Transverse colon (tissue), 4 donors: ENCODE results near the gene ANGPTL2. TPM values are rescaled to one million over a fixed set of nuclear protein-coding genes. Genes with fewer than 3 reads are reported as not detected.
A peak's percentile ranks its signal among the peaks of the same experiment; 100 is the strongest.
"Not testable (repeated sequence)": the region's sequence is repeated elsewhere in the genome, so short reads cannot be mapped to it uniquely, and the experiment has no call there.

ENCODE experiments used
- DNase-seq: peaks from one replicate; pipeline ENCODE4 v3.0.0-alpha.2; 2019
- H3K27ac ChIP-seq, 4 donors: fragments of 200-600 bp; sonication (generic); 2 replicates each; pipeline ENCODE4 v1.5.1; 2016 to 2018; ENCODE audit warnings: inconsistent platforms in 4 of 4
- H3K27me3 ChIP-seq: fragments of 200-600 bp; sonication (generic); 2 replicates; pipeline ENCODE4 v1.5.1; 2017; ENCODE audit warnings: inconsistent platforms
- H3K36me3 ChIP-seq, 4 donors: fragments of 200-600 bp; sonication (generic); 2 replicates each; pipeline ENCODE4 v1.5.1; 2017 to 2019; ENCODE audit warnings: inconsistent platforms in 4 of 4
- H3K4me1 ChIP-seq, 4 donors: fragments of 200-600 bp; sonication (generic); 2 replicates each; pipeline ENCODE4 v1.5.1; 2017 to 2020; ENCODE audit warnings: inconsistent platforms in 4 of 4
- H3K4me3 ChIP-seq, 4 donors: fragments of 200-600 bp; sonication (generic); 1 replicate in 1 of 4; 2 replicates in 3 of 4; pipeline versions ENCODE4 v1.5.1 to v1.6.1; 2017 to 2019; ENCODE audit warnings: inconsistent platforms in 4 of 4
- H3K9me3 ChIP-seq, 2 donors: fragments of 200-600 bp; sonication (generic); 2 replicates each; pipeline ENCODE4 v1.5.1; 2017 to 2019; ENCODE audit warnings: inconsistent platforms in 2 of 2
- CTCF ChIP-seq, 5 experiments: fragments of 200-600 bp in 3 of 5; fragments of 450-650 bp in 2 of 5; sonication (generic) in 3 of 5; IDR thresholded peaks; 1 replicate in 2 of 5; 2 replicates in 3 of 5; pipeline ENCODE4 v1.5.1; 2016 to 2017; ENCODE audit warnings: antibody characterized with exemption in 5 of 5, inconsistent platforms in 3 of 5, mild to moderate bottlenecking in 2 of 5, moderate library complexity in 1 of 5
- EP300 ChIP-seq: sonication (generic); formaldehyde crosslinking; IDR thresholded peaks from one replicate; pipeline ENCODE4 v1.6.1; 2017; ENCODE audit warnings: antibody characterized with exemption, low read depth
- POLR2A ChIP-seq: fragments of 450-650 bp; IDR thresholded peaks from one replicate; pipeline ENCODE4 v1.6.1; 2016; ENCODE audit warnings: antibody characterized with exemption, mild to moderate bottlenecking, moderate library complexity
- POLR2AphosphoS5 ChIP-seq, 3 donors: sonication (generic); formaldehyde crosslinking; IDR thresholded peaks; one replicate each; pipeline ENCODE4 v1.6.1; 2016; ENCODE audit warnings: antibody characterized with exemption in 3 of 3
- WGBS, 2 donors: methylation state at CpG; one replicate each; pipeline ENCODE4 v1.1.5; 2018; ENCODE audit warnings: low coverage in 1 of 2; 5-methylcytosine and 5-hydroxymethylcytosine counted together
- in situ Hi-C, 4 donors: fragments of 200-750 bp; cut with MboI; loops; one replicate each; pipeline versions ENCODE4 v1.15.0 to v1.15.1; 2017; ENCODE audit warnings: low sequenced_read_pairs in 3 of 4, low pct_ligation_motif_present in 1 of 4, low pct_unique_long_range_greater_than_20kb in 1 of 4
- intact Hi-C: fragments of 100-400 bp; cut with DNase I; formaldehyde crosslinking; loops from one replicate; pipeline ENCODE4 v1.15.1; 2023; ENCODE audit warnings: low total_unique reads
- total RNA-seq, 4 donors: library from RNA; depleted of rRNA; stranded (reverse); fragments of >200 nt; gene quantifications; one replicate each; pipeline ENCODE4 v1.1.0, GENCODE V29; 2016

The ANGPTL2 gene
- 10 to 100 TPM; 11.0 to 30.8 (median 13.1) TPM for total RNA-seq

- Histone ChIP-seq H3K27ac (peak within 1 kb of the TSS; percentile 85 to 92 (median 90)), H3K9me3 (no peaks in the 10 kb centered on the region), H3K4me3 (peak within 1 kb of the TSS; percentile 32 to 55 (median 36)), H3K4me1 (peaks cover 9 to 41% (median 9%) of the 10 kb centered on the region in 4 donors), H3K36me3 (no peaks in the 10 kb centered on the region), H3K27me3 (no peaks in the 10 kb centered on the region)
- intact Hi-C loops (no loop called here), in situ Hi-C loops (no loop called here)
- WGBS, 2 donors: 43% methylated on average over 39 of the region's 43 CpGs; no CpG with 5 or more reads in 1 of the 2 donors
- DNase-seq: peak; percentile 78
- TF ChIP-seq CTCF (IDR thresholded peaks at IDR 0.05): no peak
- TF ChIP-seq POLR2AphosphoS5 (IDR thresholded peaks at IDR 0.05): peak; percentile 66 to 90 (median 76)
- TF ChIP-seq EP300: peak; percentile 33
- peak; percentile 78 for TF ChIP-seq POLR2A
Observed at GRCh38 chr9:127122176-127123063, at the start of gene ANGPTL2. Gene ANGPTL2, minus strand, starts transcription at chr9:127122635. Its CDS starts 13,904 bp downstream, at chr9:127108731.

- H3K36me3 ChIP-seq, H3K27me3 ChIP-seq, H3K4me1 ChIP-seq, intact Hi-C loops, H3K4me3 ChIP-seq, in situ Hi-C loops, DNase-seq, H3K9me3 ChIP-seq: not testable (repeated sequence)
- WGBS, 2 donors: 93% methylated on average over 5 to 9 of the region's 9 CpGs
- H3K27ac ChIP-seq: peak overlapping the region in 1 of 4 donors; percentile 50
Observed at GRCh38 chr9:127171348-127171747, 48.9 kb upstream of the ANGPTL2 start.

DNA sequence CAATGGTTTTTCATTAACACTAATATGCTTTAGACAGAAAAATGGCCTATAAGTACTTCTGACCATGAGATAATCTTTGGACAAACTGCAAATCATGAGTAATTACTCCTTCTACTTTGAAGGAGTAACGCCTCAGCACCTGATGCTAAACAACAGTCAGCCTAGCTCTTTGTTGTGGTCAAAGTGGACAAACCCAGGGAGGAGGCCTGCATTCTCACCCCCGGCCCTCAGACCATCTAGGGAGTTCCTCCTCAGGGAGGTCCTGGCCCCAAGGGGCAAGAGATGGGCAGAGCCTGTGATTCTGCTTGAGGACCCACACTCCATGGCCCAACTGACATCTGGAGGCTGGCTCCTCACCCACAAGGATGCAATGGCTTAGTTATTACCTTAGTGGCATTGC, 48.2 kb upstream of the ANGPTL2 start:
- no peaks in the 10 kb centered on the region for H3K9me3 ChIP-seq
- TF ChIP-seq CTCF (IDR thresholded peaks at IDR 0.05) (no peak), EP300 (no peak), POLR2A (no peak), POLR2AphosphoS5 (IDR thresholded peaks at IDR 0.05) (no peak)
- H3K36me3 ChIP-seq: no peaks in the 10 kb centered on the region
- 75 to 82% methylated on average over 2 of the region's 2 CpGs for WGBS, 2 donors
- no peak overlapping the region for H3K4me3 ChIP-seq
- DNase-seq: no peak
- in situ Hi-C loops (no loop called here), intact Hi-C loops (no loop called here)
- H3K27me3 ChIP-seq: no peaks in the 10 kb centered on the region
- H3K4me1 ChIP-seq: no peaks in the 10 kb centered on the region
- H3K27ac ChIP-seq: no peak overlapping the region

DNA sequence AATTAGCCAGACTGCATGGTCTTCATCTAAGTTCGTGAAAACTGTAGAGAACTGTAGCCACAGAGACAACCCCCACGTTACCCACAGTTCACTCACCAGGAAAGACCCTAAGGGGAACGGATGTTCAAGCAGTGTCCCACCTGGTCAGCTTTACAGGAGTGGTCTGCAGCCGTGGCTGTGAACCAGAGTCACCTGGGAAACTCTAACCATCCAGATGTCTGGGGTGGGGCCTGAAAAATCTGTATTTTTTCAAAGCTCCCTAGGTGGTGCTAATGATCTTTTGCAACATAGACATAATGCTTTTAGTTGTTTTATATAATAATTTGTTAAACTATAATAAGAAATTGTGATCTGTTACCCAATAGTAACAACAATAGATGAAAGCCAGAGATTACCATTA, 47.7 kb upstream of the ANGPTL2 start:
- no peaks in the 10 kb centered on the region for H3K36me3 ChIP-seq
- no peak for TF ChIP-seq CTCF (IDR thresholded peaks at IDR 0.05)
- in situ Hi-C loops: no loop called here
- H3K27ac ChIP-seq: no peak overlapping the region
- H3K27me3 ChIP-seq: no peaks in the 10 kb centered on the region
- intact Hi-C loops: no loop called here
- WGBS, 2 donors: 88 to 100% methylated on average over 2 to 4 of the region's 4 CpGs
- no peak for DNase-seq
- H3K4me3 ChIP-seq: no peak overlapping the region
- no peaks in the 10 kb centered on the region for H3K9me3 ChIP-seq
- H3K4me1 ChIP-seq: no peaks in the 10 kb centered on the region

DNA sequence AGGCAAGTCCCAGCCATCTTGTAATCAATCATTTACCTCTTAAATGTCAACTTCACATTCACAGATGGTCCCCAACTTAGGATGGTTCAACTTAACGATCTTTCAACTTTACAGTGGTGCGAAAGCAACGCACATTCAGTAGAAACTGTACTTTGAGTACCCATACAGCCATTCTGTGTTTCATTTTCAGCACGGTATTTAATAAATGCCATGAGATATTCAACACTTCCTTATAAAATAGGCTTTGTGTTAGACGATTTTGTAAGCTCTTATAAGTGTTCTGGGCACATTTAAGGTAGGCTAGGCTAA, 47.1 kb upstream of the ANGPTL2 start:
- in situ Hi-C loops: no loop called here
- H3K9me3 ChIP-seq: no peaks in the 10 kb centered on the region
- H3K4me1 ChIP-seq: no peaks in the 10 kb centered on the region
- no peak for TF ChIP-seq CTCF (IDR thresholded peaks at IDR 0.05)
- TF ChIP-seq POLR2A: no peak
- no peak for TF ChIP-seq POLR2AphosphoS5 (IDR thresholded peaks at IDR 0.05)
- TF ChIP-seq EP300: no peak
- WGBS, 2 donors: 65 to 86% methylated on average over 4 to 5 of the region's 5 CpGs
- H3K36me3 ChIP-seq: no peaks in the 10 kb centered on the region
- DNase-seq: no peak
- intact Hi-C loops: no loop called here
- no peaks in the 10 kb centered on the region for H3K27me3 ChIP-seq
- no peak overlapping the region for H3K4me3 ChIP-seq
- H3K27ac ChIP-seq: no peak overlapping the region
